Astrocyte (in vitro differentiated cells and primary cell): Measurements from ENCODE around the gene CSNK1A1.

ENCODE experiments used
- EZH2 ChIP-seq: IDR thresholded peaks from 2 replicates; pipeline ENCODE4 v1.6.1; 2012; ENCODE audit warnings: mild to moderate bottlenecking, low read length, inconsistent platforms; ENCODE audit not compliant: insufficient read depth
- TF ChIP-seq, protein P1 (sequence below): IDR thresholded peaks from 2 replicates; pipeline ENCODE4 v1.5.1; 2011; ENCODE audit warnings: low read depth, mild to moderate bottlenecking, inconsistent platforms, low read length, moderate library complexity; ENCODE audit not compliant: insufficient read depth

DNA sequence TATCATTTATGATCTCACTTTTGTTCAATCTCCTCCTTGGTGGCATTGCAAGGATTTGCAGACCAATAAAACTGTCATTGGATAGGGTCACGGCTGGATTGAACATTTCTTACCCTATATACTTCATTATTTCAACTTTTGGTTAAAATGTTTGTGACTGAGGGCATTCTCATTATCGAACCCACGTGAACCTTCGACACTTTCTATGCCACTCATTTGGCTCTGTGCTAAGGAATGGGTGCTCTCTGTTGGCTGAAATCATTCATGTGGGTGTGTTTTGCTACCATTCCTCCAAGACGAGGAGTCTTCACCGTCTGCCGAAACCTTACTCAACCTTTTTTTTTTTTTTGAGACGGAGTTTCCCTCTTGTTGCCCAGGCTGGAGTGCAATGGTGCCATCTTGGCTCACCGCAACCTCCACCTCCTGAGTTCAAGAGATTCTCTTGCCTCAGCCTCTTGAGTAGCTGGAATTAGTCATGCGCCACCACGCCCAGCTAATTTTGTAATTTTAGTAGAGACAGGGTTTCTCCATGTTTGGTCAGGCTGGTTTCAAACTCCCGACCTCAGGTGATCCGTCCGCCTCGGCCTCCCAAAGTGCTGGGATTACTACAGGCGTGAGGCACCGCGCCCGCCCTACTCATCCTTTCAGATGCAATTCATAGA lies 62.5 kb downstream of the CSNK1A1 start:
- TF ChIP-seq, protein P1, sequence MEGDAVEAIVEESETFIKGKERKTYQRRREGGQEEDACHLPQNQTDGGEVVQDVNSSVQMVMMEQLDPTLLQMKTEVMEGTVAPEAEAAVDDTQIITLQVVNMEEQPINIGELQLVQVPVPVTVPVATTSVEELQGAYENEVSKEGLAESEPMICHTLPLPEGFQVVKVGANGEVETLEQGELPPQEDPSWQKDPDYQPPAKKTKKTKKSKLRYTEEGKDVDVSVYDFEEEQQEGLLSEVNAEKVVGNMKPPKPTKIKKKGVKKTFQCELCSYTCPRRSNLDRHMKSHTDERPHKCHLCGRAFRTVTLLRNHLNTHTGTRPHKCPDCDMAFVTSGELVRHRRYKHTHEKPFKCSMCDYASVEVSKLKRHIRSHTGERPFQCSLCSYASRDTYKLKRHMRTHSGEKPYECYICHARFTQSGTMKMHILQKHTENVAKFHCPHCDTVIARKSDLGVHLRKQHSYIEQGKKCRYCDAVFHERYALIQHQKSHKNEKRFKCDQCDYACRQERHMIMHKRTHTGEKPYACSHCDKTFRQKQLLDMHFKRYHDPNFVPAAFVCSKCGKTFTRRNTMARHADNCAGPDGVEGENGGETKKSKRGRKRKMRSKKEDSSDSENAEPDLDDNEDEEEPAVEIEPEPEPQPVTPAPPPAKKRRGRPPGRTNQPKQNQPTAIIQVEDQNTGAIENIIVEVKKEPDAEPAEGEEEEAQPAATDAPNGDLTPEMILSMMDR: no peak
- no peak for TF ChIP-seq EZH2
